ENCODE measurements around the gene KTN1.

- TF ChIP-seq RELA (CRISPR knock-in tag; IDR thresholded peaks at IDR 0.05; ENCODE audit: borderline replicate concordance): no peak
- no peak for TF ChIP-seq MXD4 (CRISPR knock-in tag; IDR thresholded peaks at IDR 0.05; ENCODE audit: borderline replicate concordance)
- no peak for TF ChIP-seq ETV6 (CRISPR knock-in tag; IDR thresholded peaks at IDR 0.05)
- no peak for TF ChIP-seq ESRRA (CRISPR knock-in tag; IDR thresholded peaks at IDR 0.05; ENCODE audit: borderline replicate concordance)
- no peak for TF ChIP-seq ZNF232 (CRISPR knock-in tag; IDR thresholded peaks at IDR 0.05)
- TF ChIP-seq CTCF (IDR thresholded peaks at IDR 0.05): no peak
- no peak for TF ChIP-seq USF1 (CRISPR knock-in tag; IDR thresholded peaks at IDR 0.05)
- TF ChIP-seq GTF2I (CRISPR knock-in tag; conservative IDR thresholded peaks at IDR 0.05): no peak
- no peak for TF ChIP-seq ATF6 (CRISPR knock-in tag; IDR thresholded peaks at IDR 0.05)
- TF ChIP-seq RORB (CRISPR knock-in tag; IDR thresholded peaks at IDR 0.05): no peak
- no peak for TF ChIP-seq MLX (CRISPR knock-in tag; IDR thresholded peaks at IDR 0.05)
- no peak for TF ChIP-seq MAX (CRISPR knock-in tag; IDR thresholded peaks at IDR 0.05)
- no peak for TF ChIP-seq STAT6 (CRISPR knock-in tag; conservative IDR thresholded peaks at IDR 0.05; ENCODE audit: low read depth)
- no peak for TF ChIP-seq NR1H2 (CRISPR knock-in tag; IDR thresholded peaks at IDR 0.05)
These were observed 41.4 kb downstream of the KTN1 start for GRCh38 chr14:55621391-55621790.
